Endothelial cell of coronary artery (primary cell): ENCODE data around the gene SAXO1. TPM values are rescaled to one million over a fixed set of nuclear protein-coding genes. Genes with fewer than 3 reads are reported as not detected.

Experiments
- total RNA-seq: library from RNA; depleted of rRNA; stranded (reverse); fragments of >200 nt; gene quantifications from 2 replicates; pipeline ENCODE4 v1.2.3, GENCODE V29; 2014

Gene SAXO1
- not detected in 2 replicates for total RNA-seq

GRCh38 chr9:19033015-19033414 lies at the start of gene SAXO1:
TSS of gene SAXO1 (minus strand) at chr9:19033209. CDS start at chr9:19032908, 301 bp downstream.

GRCh38 chr9:19048966-19049916 lies 16.2 kb upstream of the SAXO1 start, which contains the start of gene RRAGA:
TSS of gene RRAGA (plus strand) at chr9:19049427. CDS start at chr9:19049660, 233 bp downstream.

Other genes starting within 250 kb of the SAXO1 start
- 35.4 and 44.1 TPM in 2 replicates for gene RRAGA, start 16.2 kb upstream of the SAXO1 start, total RNA-seq
- gene HAUS6, start 69.7 kb upstream of the SAXO1 start, total RNA-seq = 15.1 and 16.8 TPM in 2 replicates
- gene PLIN2, start 94.3 kb upstream of the SAXO1 start, total RNA-seq = 30.2 and 212 TPM in 2 replicates
- 45.0 and 68.3 TPM in 2 replicates for gene DENND4C, start 197.5 kb upstream of the SAXO1 start, total RNA-seq